Measurements from ENCODE around the gene CECR2. TPM values are rescaled to one million over a fixed set of nuclear protein-coding genes. Genes with fewer than 3 reads are reported as not detected.

The CECR2 gene
- total and polyA plus RNA-seq, 10 of the 15 experiments (the other 5 are each of a cell fraction or from before 2014, with no cell fraction given): 0.01 to 0.08 (median 0.01) TPM; not detected in 7

GRCh38 chr22:17588606-17589005, 219.3 kb downstream of the CECR2 start:
- 92% methylated on average over 11 of the region's 11 CpGs for whole genome bisulfite sequencing (ENCODE audit: insufficient coverage, insufficient replicate concordance, low lambda C conversion rate, missing lambda C conversion rate)
- in situ Hi-C loops (cut with MboI): no loop called here
- ChIA-PET SMC1A (ENCODE audit: uncharacterized antibody, unreplicated experiment) (no interaction called here), CTCF (no interaction called here), RAD21 (ENCODE audit: unreplicated experiment) (no interaction called here), POLR2A (no interaction called here)
- ATAC-seq: no peak
- intact Hi-C loops (cut with micrococcal nuclease; ENCODE audit: unreplicated experiment): no loop called here
- no peak for DNase-seq (ENCODE audit: low read depth, low spot score)
- Histone ChIP-seq H3K27ac (ENCODE audit: control insufficient read depth, insufficient read depth) (no peak overlapping the region), H3K36me3 (ENCODE audit: control insufficient read depth in 2 of 2, insufficient read depth in 2 of 2, low read length in 1 of 2) (peaks cover 10 to 19% of the 10 kb centered on the region in 2 experiments), H3K79me2 (ENCODE audit: control insufficient read depth, insufficient read depth, low read length) (no peaks in the 10 kb centered on the region), H3K4me3 (no peak overlapping the region), H3K27me3 (replicated peaks in 1 of 2; ENCODE audit: control insufficient read depth in 2 of 2, insufficient read depth in 2 of 2, low read length in 1 of 2) (no peaks in the 10 kb centered on the region), H3K9me3 (replicated peaks; ENCODE audit: control insufficient read depth, insufficient read depth, low read length) (no peaks in the 10 kb centered on the region), H3K4me1 (ENCODE audit: control insufficient read depth, insufficient read depth, low read length) (no peaks in the 10 kb centered on the region), H2AFZ (ENCODE audit: control insufficient read depth, low read depth, low read length) (no peak overlapping the region), H3K9ac (ENCODE audit: control insufficient read depth, insufficient read depth, low read length) (no peak overlapping the region), H3K4me2 (ENCODE audit: control insufficient read depth, insufficient read depth) (no peak overlapping the region), H4K20me1 (ENCODE audit: control insufficient read depth, insufficient read depth) (no peaks in the 10 kb centered on the region)
- no TSS peak for BruUV-seq (replicated peaks)
- TF ChIP-seq SPI1 (IDR thresholded peaks at IDR 0.05; ENCODE audit: borderline replicate concordance, insufficient read depth, low read depth, low read length) (no peak), RFX5 (IDR thresholded peaks at IDR 0.05; ENCODE audit: low read depth, low read length) (no peak), ELK1 (IDR thresholded peaks at IDR 0.05; ENCODE audit: low read depth, low read length) (no peak)
- FAIRE-seq: no peak

GRCh38 chr22:17589810-17590375, 220.6 kb downstream of the CECR2 start:
- ATAC-seq: no peak
- ChIA-PET RAD21 (ENCODE audit: unreplicated experiment) (no interaction called here), POLR2A (no interaction called here), SMC1A (ENCODE audit: uncharacterized antibody, unreplicated experiment) (no interaction called here), CTCF (no interaction called here)
- TF ChIP-seq POLR2A (IDR thresholded peaks at IDR 0.05; ENCODE audit: low read depth, low read length) (peak; percentile 42; the same call in 1 of the 2 replicates), EP300 (IDR thresholded peaks at IDR 0.05; ENCODE audit: borderline replicate concordance in 1 of 2, control insufficient read depth in 1 of 2, low read depth in 2 of 2, low read length in 2 of 2) (no peak), RELA (IDR thresholded peaks at IDR 0.05; ENCODE audit: borderline replicate concordance, partially characterized antibody) (no peak), POLR2AphosphoS5 (IDR thresholded peaks at IDR 0.05; ENCODE audit: low read length) (peak; percentile 3; the same call in 1 of the 2 replicates), MTA3 (IDR thresholded peaks at IDR 0.05; ENCODE audit: borderline replicate concordance, low read length) (no peak)
- Histone ChIP-seq H3K27ac (ENCODE audit: control insufficient read depth, insufficient read depth) (no peak overlapping the region), H3K27me3 (replicated peaks in 1 of 2; ENCODE audit: control insufficient read depth in 2 of 2, insufficient read depth in 2 of 2, low read length in 1 of 2) (no peaks in the 10 kb centered on the region), H3K9ac (ENCODE audit: control insufficient read depth, insufficient read depth, low read length) (no peak overlapping the region), H3K79me2 (ENCODE audit: control insufficient read depth, insufficient read depth, low read length) (no peaks in the 10 kb centered on the region), H3K9me3 (replicated peaks; ENCODE audit: control insufficient read depth, insufficient read depth, low read length) (no peaks in the 10 kb centered on the region), H2AFZ (ENCODE audit: control insufficient read depth, low read depth, low read length) (no peak overlapping the region), H4K20me1 (ENCODE audit: control insufficient read depth, insufficient read depth) (no peaks in the 10 kb centered on the region), H3K4me1 (ENCODE audit: control insufficient read depth, insufficient read depth, low read length) (peaks cover 7% of the 10 kb centered on the region), H3K4me2 (ENCODE audit: control insufficient read depth, insufficient read depth) (no peak overlapping the region), H3K36me3 (ENCODE audit: control insufficient read depth in 2 of 2, insufficient read depth in 2 of 2, low read length in 1 of 2) (peaks cover 10 to 24% of the 10 kb centered on the region in 2 experiments), H3K4me3 (no peak overlapping the region)
- in situ Hi-C loops (cut with MboI) (no loop called here), intact Hi-C loops (cut with micrococcal nuclease; ENCODE audit: unreplicated experiment) (no loop called here)
- 98% methylated on average over 10 of the region's 10 CpGs for WGBS (ENCODE audit: insufficient coverage, insufficient replicate concordance, low lambda C conversion rate, missing lambda C conversion rate)
- no peak for FAIRE-seq
- BruUV-seq (replicated peaks): no TSS peak
- DNase-seq (ENCODE audit: low read depth, low spot score): no peak
